Upper lobe of left lung (tissue), 4 donors: ENCODE results near the gene WFIKKN1.

ENCODE experiments used
- CTCF ChIP-seq, 6 experiments: fragments of 450-650 bp in 4 of 6; fragments of 200-600 bp in 2 of 6; sonication (generic) in 2 of 6; IDR thresholded peaks; one replicate each; pipeline ENCODE4 v1.5.1; 2016 to 2019; ENCODE audit warnings: antibody characterized with exemption in 6 of 6
- POLR2AphosphoS5 ChIP-seq, 2 donors: sonication (generic); formaldehyde crosslinking; IDR thresholded peaks; one replicate each; pipeline ENCODE4 v1.5.1; 2017; ENCODE audit warnings: antibody characterized with exemption in 2 of 2

GRCh38 chr16:657487-657886, 26.7 kb downstream of the WFIKKN1 start:
- TF ChIP-seq CTCF (IDR thresholded peaks at IDR 0.05) (no peak), POLR2AphosphoS5 (IDR thresholded peaks at IDR 0.05) (no peak)
